ENCODE data around the gene CERS6.

DNA sequence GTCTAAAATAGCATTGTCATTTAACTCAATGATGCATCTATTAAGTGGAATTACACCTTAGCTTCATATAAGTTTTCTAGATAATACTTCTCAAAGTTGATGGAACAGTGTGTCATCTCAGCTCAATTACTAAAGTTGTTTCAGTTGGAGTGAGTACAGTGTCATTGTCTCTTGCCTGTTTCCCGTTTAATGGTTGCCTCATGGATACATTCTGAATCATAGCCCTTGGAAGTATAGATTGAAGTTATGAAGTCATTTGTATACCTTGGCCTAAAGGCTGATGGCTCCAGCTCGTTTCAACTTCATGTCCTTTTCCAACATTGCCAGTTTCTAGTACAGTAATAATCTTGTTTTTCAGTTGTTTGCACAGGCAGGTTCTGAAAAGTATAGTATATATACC lies 215.9 kb downstream of the CERS6 start:
- TF ChIP-seq, protein P1, sequence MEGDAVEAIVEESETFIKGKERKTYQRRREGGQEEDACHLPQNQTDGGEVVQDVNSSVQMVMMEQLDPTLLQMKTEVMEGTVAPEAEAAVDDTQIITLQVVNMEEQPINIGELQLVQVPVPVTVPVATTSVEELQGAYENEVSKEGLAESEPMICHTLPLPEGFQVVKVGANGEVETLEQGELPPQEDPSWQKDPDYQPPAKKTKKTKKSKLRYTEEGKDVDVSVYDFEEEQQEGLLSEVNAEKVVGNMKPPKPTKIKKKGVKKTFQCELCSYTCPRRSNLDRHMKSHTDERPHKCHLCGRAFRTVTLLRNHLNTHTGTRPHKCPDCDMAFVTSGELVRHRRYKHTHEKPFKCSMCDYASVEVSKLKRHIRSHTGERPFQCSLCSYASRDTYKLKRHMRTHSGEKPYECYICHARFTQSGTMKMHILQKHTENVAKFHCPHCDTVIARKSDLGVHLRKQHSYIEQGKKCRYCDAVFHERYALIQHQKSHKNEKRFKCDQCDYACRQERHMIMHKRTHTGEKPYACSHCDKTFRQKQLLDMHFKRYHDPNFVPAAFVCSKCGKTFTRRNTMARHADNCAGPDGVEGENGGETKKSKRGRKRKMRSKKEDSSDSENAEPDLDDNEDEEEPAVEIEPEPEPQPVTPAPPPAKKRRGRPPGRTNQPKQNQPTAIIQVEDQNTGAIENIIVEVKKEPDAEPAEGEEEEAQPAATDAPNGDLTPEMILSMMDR (conservative IDR thresholded peaks at IDR 0.05): no peak
- TF ChIP-seq ZFX (IDR thresholded peaks at IDR 0.05): no peak
